K562 (cell line): ENCODE results near the gene AP3M1. TPM values are rescaled to one million over a fixed set of nuclear protein-coding genes. Genes with fewer than 3 reads are reported as not detected.
A peak's percentile ranks its signal among the peaks of the same experiment; 100 is the strongest.

Source experiments
- CEBPG ChIP-seq, 3 experiments: fragments of 200-800 bp in 1 of 3; sonication (Bioruptor generic) in 1 of 3; sonication (generic) in 1 of 3; formaldehyde crosslinking in 1 of 3; IDR thresholded peaks in 2 of 3; conservative IDR thresholded peaks in 1 of 3; 2 replicates each; pipeline versions ENCODE4 v1.6.1 to v1.8.0; 2016 to 2022; ENCODE audit warnings: missing compliant biosample characterization in 2 of 3, missing genetic modification characterization in 2 of 3, mild to moderate bottlenecking in 1 of 3, missing genetic modification reagents in 1 of 3
- GTF2A2 ChIP-seq: IDR thresholded peaks from 2 replicates; pipeline ENCODE4 v1.6.1; 2016; ENCODE audit warnings: mild to moderate bottlenecking, missing genetic modification characterization, missing compliant biosample characterization
- KDM2B ChIP-seq: fragments of 250-450 bp; sonication (Bioruptor Pico); IDR thresholded peaks from 2 replicates; pipeline ENCODE4 v1.8.0; 2021; ENCODE audit warnings: mild to moderate bottlenecking, moderate library complexity
- MITF ChIP-seq: IDR thresholded peaks from 2 replicates; pipeline ENCODE4 v1.6.1; 2014; ENCODE audit warnings: antibody characterized with exemption
- REST ChIP-seq, 2 experiments: fragments of 450-650 bp; formaldehyde crosslinking in 1 of 2; IDR thresholded peaks; 2 replicates each; pipeline versions ENCODE4 v1.4.0 to v1.6.1; 2014 to 2020; ENCODE audit warnings: mild to moderate bottlenecking in 2 of 2, borderline replicate concordance in 1 of 2, low read depth in 1 of 2
- SMAD3 ChIP-seq: fragments of 450-650 bp; formaldehyde crosslinking; conservative IDR thresholded peaks from 2 replicates; pipeline ENCODE4 v1.4.0; 2020; ENCODE audit warnings: mild to moderate bottlenecking
- TGIF2 ChIP-seq: sonication (generic); formaldehyde crosslinking; IDR thresholded peaks from 2 replicates; pipeline ENCODE4 v1.8.1; 2022; ENCODE audit warnings: mild to moderate bottlenecking, missing genetic modification reagents, moderate library complexity
- ZNF668 ChIP-seq: fragments of 250-450 bp; sonication (Bioruptor Pico); IDR thresholded peaks from 2 replicates; pipeline ENCODE4 v1.8.0; 2022; ENCODE audit warnings: mild to moderate bottlenecking, inconsistent platforms
- polyA plus RNA-seq, 8 experiments: library from polyadenylated mRNA; depleted of rRNA in 4 of 8; stranded (reverse) in 5 of 8; unstranded in 3 of 8; fragments of >200 nt; fragmentation: Nextera tagmentation in 2 of 8; fragmentation: Illumina TruSeq in 1 of 8; extraction: Ambion mirVana in 2 of 8; extraction: Trizol in 1 of 8; gene quantifications; 2 replicates each; pipeline versions ENCODE4 v1.2.1 to v1.2.3, GENCODE V29; 2011 to 2014; ENCODE audit warnings: inconsistent platforms in 1 of 8, missing spikeins in 1 of 8
- total RNA-seq, 7 experiments: library from RNA; depleted of rRNA in 6 of 7; stranded (reverse); fragments of >200 nt in 6 of 7; fragmentation: Illumina TruSeq in 2 of 7; extraction: Trizol in 2 of 7; gene quantifications; 2 replicates each; pipeline versions ENCODE4 v1.2.1 to v1.2.3, GENCODE V29; 2011 to 2021; ENCODE audit warnings: low replicate concordance in 1 of 7
- TF ChIP-seq, protein P1 (sequence below): fragments of 450-650 bp; formaldehyde crosslinking; IDR thresholded peaks from 2 replicates; pipeline ENCODE4 v1.4.0; 2022; ENCODE audit warnings: missing genetic modification characterization
- TF ChIP-seq, protein P2 (sequence below): fragments of 250-450 bp; sonication (Bioruptor Pico); IDR thresholded peaks from 2 replicates; pipeline ENCODE4 v1.5.0; 2021
- TF ChIP-seq, protein P3 (sequence below): fragments of 250-450 bp; sonication (Bioruptor Pico); IDR thresholded peaks from 2 replicates; pipeline ENCODE4 v1.5.1; 2021; ENCODE audit warnings: mild to moderate bottlenecking

The AP3M1 gene
- total and polyA plus RNA-seq, 9 of the 15 experiments (the other 6 are each of a cell fraction or from before 2014, with no cell fraction given), result 44.3 to 135 (median 67.6) TPM

- no peak for TF ChIP-seq REST (IDR thresholded peaks at IDR 0.05; ENCODE audit: borderline replicate concordance)
- TF ChIP-seq REST (CRISPR knock-in tag; IDR thresholded peaks at IDR 0.05; ENCODE audit: low read depth), result no peak
- no peak for TF ChIP-seq CEBPG (CRISPR knock-in tag; IDR thresholded peaks at IDR 0.05)
- peak in 1 of 2 experiments; percentile 38; a peak in 1 of 4 replicates for TF ChIP-seq CEBPG (tag; conservative IDR thresholded peaks at IDR 0.05 in 1 of 2, IDR thresholded peaks at IDR 0.05 in 1 of 2)
- no peak for TF ChIP-seq MITF
- TF ChIP-seq, protein P1, sequence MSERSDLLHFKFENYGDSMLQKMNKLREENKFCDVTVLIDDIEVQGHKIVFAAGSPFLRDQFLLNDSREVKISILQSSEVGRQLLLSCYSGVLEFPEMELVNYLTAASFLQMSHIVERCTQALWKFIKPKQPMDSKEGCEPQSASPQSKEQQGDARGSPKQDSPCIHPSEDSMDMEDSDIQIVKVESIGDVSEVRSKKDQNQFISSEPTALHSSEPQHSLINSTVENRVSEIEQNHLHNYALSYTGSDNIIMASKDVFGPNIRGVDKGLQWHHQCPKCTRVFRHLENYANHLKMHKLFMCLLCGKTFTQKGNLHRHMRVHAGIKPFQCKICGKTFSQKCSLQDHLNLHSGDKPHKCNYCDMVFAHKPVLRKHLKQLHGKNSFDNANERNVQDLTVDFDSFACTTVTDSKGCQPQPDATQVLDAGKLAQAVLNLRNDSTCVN, result no peak
- TF ChIP-seq TGIF2 (CRISPR knock-in tag), result no peak
- no peak; the same call in 1 of the 2 replicates for TF ChIP-seq SMAD3
- TF ChIP-seq KDM2B (CRISPR knock-in tag), result no peak
- TF ChIP-seq, protein P2, sequence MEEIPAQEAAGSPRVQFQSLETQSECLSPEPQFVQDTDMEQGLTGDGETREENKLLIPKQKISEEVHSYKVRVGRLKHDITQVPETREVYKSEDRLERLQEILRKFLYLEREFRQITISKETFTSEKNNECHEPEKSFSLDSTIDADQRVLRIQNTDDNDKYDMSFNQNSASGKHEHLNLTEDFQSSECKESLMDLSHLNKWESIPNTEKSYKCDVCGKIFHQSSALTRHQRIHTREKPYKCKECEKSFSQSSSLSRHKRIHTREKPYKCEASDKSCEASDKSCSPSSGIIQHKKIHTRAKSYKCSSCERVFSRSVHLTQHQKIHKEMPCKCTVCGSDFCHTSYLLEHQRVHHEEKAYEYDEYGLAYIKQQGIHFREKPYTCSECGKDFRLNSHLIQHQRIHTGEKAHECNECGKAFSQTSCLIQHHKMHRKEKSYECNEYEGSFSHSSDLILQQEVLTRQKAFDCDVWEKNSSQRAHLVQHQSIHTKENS, result no peak
- no peak for TF ChIP-seq GTF2A2 (tag)
- TF ChIP-seq, protein P3, sequence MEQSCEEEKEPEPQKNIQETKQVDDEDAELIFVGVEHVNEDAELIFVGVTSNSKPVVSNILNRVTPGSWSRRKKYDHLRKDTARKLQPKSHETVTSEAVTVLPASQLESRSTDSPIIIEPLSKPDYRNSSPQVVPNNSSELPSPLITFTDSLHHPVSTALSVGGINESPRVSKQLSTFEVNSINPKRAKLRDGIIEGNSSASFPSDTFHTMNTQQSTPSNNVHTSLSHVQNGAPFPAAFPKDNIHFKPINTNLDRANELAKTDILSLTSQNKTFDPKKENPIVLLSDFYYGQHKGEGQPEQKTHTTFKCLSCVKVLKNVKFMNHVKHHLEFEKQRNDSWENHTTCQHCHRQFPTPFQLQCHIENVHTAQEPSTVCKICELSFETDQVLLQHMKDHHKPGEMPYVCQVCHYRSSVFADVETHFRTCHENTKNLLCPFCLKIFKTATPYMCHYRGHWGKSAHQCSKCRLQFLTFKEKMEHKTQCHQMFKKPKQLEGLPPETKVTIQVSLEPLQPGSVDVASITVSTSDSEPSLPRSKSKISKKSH (CRISPR knock-in tag), result no peak
- no peak for TF ChIP-seq ZNF668 (CRISPR knock-in tag)
These were observed 39.4 kb upstream of the AP3M1 start (continued) for GRCh38 chr10:74189999-74190421.
